ENCODE measurements around the gene PCDHGB3. TPM values are rescaled to one million over a fixed set of nuclear protein-coding genes. Genes with fewer than 3 reads are reported as not detected.

Gene PCDHGB3
- total and polyA plus RNA-seq, 8 donors = 0.06 to 8.8 (median 3.1) TPM; not detected in 1

Other genes with a start within 250 kb of the PCDHGB3 start
Only the 30 nearest of the 37 such genes appear.
- gene PCDHB9, start 183.1 kb upstream of the PCDHGB3 start, total RNA-seq = under 1 TPM in 3 of 5 donors, not detected in 2; 0.14 to 0.92 (median 0.45) TPM
- gene PCDHB9, start 183.1 kb upstream of the PCDHGB3 start, polyA plus RNA-seq = under 1 TPM in 2 of 3 donors, not detected in 1; 0.08 to 0.19 TPM
- gene PCDHB10, start 177.9 kb upstream of the PCDHGB3 start, total RNA-seq = 10 to 100 TPM in 1 of 5 donors, 1 to 10 TPM in 3, under 1 TPM in 1; 0.58 to 18.3 (median 2.3) TPM
- under 1 TPM; 0.12 to 0.40 (median 0.15) TPM for gene PCDHB10, start 177.9 kb upstream of the PCDHGB3 start, polyA plus RNA-seq
- 1 to 10 TPM in 2 of 5 donors, under 1 TPM in 1, not detected in 2; 0.87 to 4.4 (median 1.3) TPM for gene PCDHB11, start 170.6 kb upstream of the PCDHGB3 start, total RNA-seq
- gene PCDHB11, start 170.6 kb upstream of the PCDHGB3 start, polyA plus RNA-seq = 1 to 10 TPM in 1 of 3 donors, under 1 TPM in 2; 0.12 to 1.1 (median 0.30) TPM
- 1 to 10 TPM in 4 of 5 donors, not detected in 1; 1.2 to 8.5 (median 2.9) TPM for gene PCDHB12, start 161.5 kb upstream of the PCDHGB3 start, total RNA-seq
- under 1 TPM; 0.19 to 0.31 (median 0.28) TPM for gene PCDHB12, start 161.5 kb upstream of the PCDHGB3 start, polyA plus RNA-seq
- gene PCDHB13, start 156.3 kb upstream of the PCDHGB3 start, total RNA-seq = 10 to 100 TPM in 1 of 5 donors, 1 to 10 TPM in 2, under 1 TPM in 2; under 0.01 to 28.1 (median 3.1) TPM
- under 1 TPM in 2 of 3 donors, not detected in 1; 0.12 to 0.28 TPM for gene PCDHB13, start 156.3 kb upstream of the PCDHGB3 start, polyA plus RNA-seq
- 1 to 10 TPM in 4 of 5 donors, not detected in 1; 1.3 to 6.4 (median 3.6) TPM for gene PCDHB14, start 146.9 kb upstream of the PCDHGB3 start, total RNA-seq
- 1 to 10 TPM in 1 of 3 donors, under 1 TPM in 2; 0.31 to 1.1 (median 0.44) TPM for gene PCDHB14, start 146.9 kb upstream of the PCDHGB3 start, polyA plus RNA-seq
- gene PCDHB15, start 124.8 kb upstream of the PCDHGB3 start, total RNA-seq = 1 to 10 TPM in 2 of 5 donors, under 1 TPM in 1, not detected in 2; 0.58 to 6.6 (median 2.2) TPM
- 1 to 10 TPM in 1 of 3 donors, under 1 TPM in 2; 0.44 to 1.2 (median 0.73) TPM for gene PCDHB15, start 124.8 kb upstream of the PCDHGB3 start, polyA plus RNA-seq
- gene SLC25A2, start 66.2 kb upstream of the PCDHGB3 start, total RNA-seq = 1 to 10 TPM in 1 of 5 donors, under 1 TPM in 1, not detected in 3; 0.43 to 4.8 TPM
- not detected for gene SLC25A2, start 66.2 kb upstream of the PCDHGB3 start, polyA plus RNA-seq
- 10 to 100 TPM; 22.0 to 89.8 (median 36.5) TPM for gene TAF7, start 49.5 kb upstream of the PCDHGB3 start, total RNA-seq
- gene TAF7, start 49.5 kb upstream of the PCDHGB3 start, polyA plus RNA-seq = 10 to 100 TPM; 32.6 to 46.1 (median 43.5) TPM
- under 1 TPM in 1 of 5 donors, not detected in 4; 0.18 TPM for gene PCDHGA1, start 39.7 kb upstream of the PCDHGB3 start, total RNA-seq
- under 1 TPM in 1 of 3 donors, not detected in 2; 0.13 TPM for gene PCDHGA1, start 39.7 kb upstream of the PCDHGB3 start, polyA plus RNA-seq
- gene PCDHGA2, start 31.5 kb upstream of the PCDHGB3 start, total RNA-seq = 1 to 10 TPM; 1.2 to 3.5 (median 2.0) TPM
- gene PCDHGA2, start 31.5 kb upstream of the PCDHGB3 start, polyA plus RNA-seq = under 1 TPM; 0.06 to 0.31 (median 0.18) TPM
- 1 to 10 TPM in 3 of 5 donors, under 1 TPM in 1, not detected in 1; 0.58 to 6.7 (median 1.4) TPM for gene PCDHGA3, start 26.4 kb upstream of the PCDHGB3 start, total RNA-seq
- gene PCDHGA3, start 26.4 kb upstream of the PCDHGB3 start, polyA plus RNA-seq = under 1 TPM in 1 of 3 donors, not detected in 2; 0.08 TPM
- gene PCDHGB1, start 20.1 kb upstream of the PCDHGB3 start, total RNA-seq = 1 to 10 TPM in 1 of 5 donors, under 1 TPM in 3, not detected in 1; under 0.01 to 1.2 (median 0.68) TPM
- gene PCDHGB1, start 20.1 kb upstream of the PCDHGB3 start, polyA plus RNA-seq = under 1 TPM in 1 of 3 donors, not detected in 2; 0.03 TPM
- gene PCDHGA4, start 15.2 kb upstream of the PCDHGB3 start, total RNA-seq = 1 to 10 TPM in 4 of 5 donors, under 1 TPM in 1; 0.29 to 9.3 (median 2.4) TPM
- gene PCDHGA4, start 15.2 kb upstream of the PCDHGB3 start, polyA plus RNA-seq = under 1 TPM in 1 of 3 donors, not detected in 2; 0.08 TPM
- gene PCDHGB2, start 10.2 kb upstream of the PCDHGB3 start, total RNA-seq = 10 to 100 TPM in 1 of 5 donors, 1 to 10 TPM in 3, not detected in 1; 2.5 to 10.7 (median 8.1) TPM
- under 1 TPM in 1 of 3 donors, not detected in 2; 0.10 TPM for gene PCDHGB2, start 10.2 kb upstream of the PCDHGB3 start, polyA plus RNA-seq
- 1 to 10 TPM in 4 of 5 donors, not detected in 1; 2.3 to 6.7 (median 3.6) TPM for gene PCDHGA5, start 6.1 kb upstream of the PCDHGB3 start, total RNA-seq
- gene PCDHGA5, start 6.1 kb upstream of the PCDHGB3 start, polyA plus RNA-seq = under 1 TPM in 1 of 3 donors, not detected in 2; 0.15 TPM
- 1 to 10 TPM in 3 of 5 donors, under 1 TPM in 2; 0.29 to 4.4 (median 1.8) TPM for gene PCDHGA6, start 3.6 kb downstream of the PCDHGB3 start, total RNA-seq
- gene PCDHGA6, start 3.6 kb downstream of the PCDHGB3 start, polyA plus RNA-seq = under 1 TPM in 2 of 3 donors, not detected in 1; 0.06 to 0.38 TPM
- 10 to 100 TPM in 1 of 5 donors, 1 to 10 TPM in 2, under 1 TPM in 1, not detected in 1; 0.87 to 29.0 (median 2.7) TPM for gene PCDHGA7, start 12.5 kb downstream of the PCDHGB3 start, total RNA-seq
- gene PCDHGA7, start 12.5 kb downstream of the PCDHGB3 start, polyA plus RNA-seq = under 1 TPM in 2 of 3 donors, not detected in 1; 0.06 to 0.30 TPM
- 10 to 100 TPM in 1 of 5 donors, 1 to 10 TPM in 2, under 1 TPM in 2; 0.29 to 12.1 (median 1.2) TPM for gene PCDHGB4, start 17.5 kb downstream of the PCDHGB3 start, total RNA-seq
- gene PCDHGB4, start 17.5 kb downstream of the PCDHGB3 start, polyA plus RNA-seq = under 1 TPM in 2 of 3 donors, not detected in 1; 0.12 to 0.45 TPM
- gene PCDHGA8, start 22.4 kb downstream of the PCDHGB3 start, total RNA-seq = 10 to 100 TPM in 1 of 5 donors, 1 to 10 TPM in 2, under 1 TPM in 2; under 0.01 to 12.5 (median 1.2) TPM
- gene PCDHGA8, start 22.4 kb downstream of the PCDHGB3 start, polyA plus RNA-seq = under 1 TPM in 2 of 3 donors, not detected in 1; 0.06 to 0.08 TPM
- 10 to 100 TPM in 2 of 5 donors, 1 to 10 TPM in 3; 1.8 to 16.8 (median 4.2) TPM for gene PCDHGB5, start 27.7 kb downstream of the PCDHGB3 start, total RNA-seq
- gene PCDHGB5, start 27.7 kb downstream of the PCDHGB3 start, polyA plus RNA-seq = under 1 TPM in 2 of 3 donors, not detected in 1; 0.35 to 0.75 TPM
- gene PCDHGA9, start 32.5 kb downstream of the PCDHGB3 start, total RNA-seq = 10 to 100 TPM in 1 of 5 donors, 1 to 10 TPM in 3, not detected in 1; 1.6 to 10.1 (median 3.2) TPM
- under 1 TPM in 2 of 3 donors, not detected in 1; 0.13 to 0.25 TPM for gene PCDHGA9, start 32.5 kb downstream of the PCDHGB3 start, polyA plus RNA-seq
- gene PCDHGB6, start 37.8 kb downstream of the PCDHGB3 start, total RNA-seq = 1 to 10 TPM in 3 of 5 donors, under 1 TPM in 1, not detected in 1; 0.29 to 6.2 (median 4.9) TPM
- under 1 TPM in 2 of 3 donors, not detected in 1; 0.31 to 0.50 TPM for gene PCDHGB6, start 37.8 kb downstream of the PCDHGB3 start, polyA plus RNA-seq
- 1 to 10 TPM in 3 of 5 donors, under 1 TPM in 1, not detected in 1; 0.89 to 7.0 (median 4.5) TPM for gene PCDHGA10, start 42.7 kb downstream of the PCDHGB3 start, total RNA-seq
- under 1 TPM; 0.15 to 0.65 (median 0.44) TPM for gene PCDHGA10, start 42.7 kb downstream of the PCDHGB3 start, polyA plus RNA-seq
- 10 to 100 TPM in 3 of 5 donors, 1 to 10 TPM in 2; 3.6 to 19.3 (median 16.8) TPM for gene PCDHGB7, start 47.4 kb downstream of the PCDHGB3 start, total RNA-seq
- under 1 TPM; 0.56 to 0.61 (median 0.58) TPM for gene PCDHGB7, start 47.4 kb downstream of the PCDHGB3 start, polyA plus RNA-seq
- 10 to 100 TPM in 1 of 5 donors, 1 to 10 TPM in 3, under 1 TPM in 1; 0.45 to 15.2 (median 2.9) TPM for gene PCDHGA11, start 50.8 kb downstream of the PCDHGB3 start, total RNA-seq
- under 1 TPM; 0.25 to 0.48 (median 0.31) TPM for gene PCDHGA11, start 50.8 kb downstream of the PCDHGB3 start, polyA plus RNA-seq
- 1 to 10 TPM in 4 of 5 donors, under 1 TPM in 1; 0.58 to 7.4 (median 5.4) TPM for gene PCDHGA12, start 60.3 kb downstream of the PCDHGB3 start, total RNA-seq
- under 1 TPM in 2 of 3 donors, not detected in 1; 0.12 to 0.20 TPM for gene PCDHGA12, start 60.3 kb downstream of the PCDHGB3 start, polyA plus RNA-seq
- gene PCDHGC3, start 105.7 kb downstream of the PCDHGB3 start, total RNA-seq = 10 to 100 TPM in 4 of 5 donors, 1 to 10 TPM in 1; 7.6 to 35.8 (median 18.8) TPM
- 10 to 100 TPM; 20.0 to 30.3 (median 29.1) TPM for gene PCDHGC3, start 105.7 kb downstream of the PCDHGB3 start, polyA plus RNA-seq
- 10 to 100 TPM in 1 of 5 donors, 1 to 10 TPM in 2, under 1 TPM in 1, not detected in 1; 0.87 to 15.4 (median 5.0) TPM for gene PCDHGC4, start 114.8 kb downstream of the PCDHGB3 start, total RNA-seq
- gene PCDHGC4, start 114.8 kb downstream of the PCDHGB3 start, polyA plus RNA-seq = not detected
- 1 to 10 TPM in 3 of 5 donors, not detected in 2; 2.0 to 3.5 (median 2.7) TPM for gene PCDHGC5, start 118.8 kb downstream of the PCDHGB3 start, total RNA-seq
- under 1 TPM in 2 of 3 donors, not detected in 1; 0.08 to 0.12 TPM for gene PCDHGC5, start 118.8 kb downstream of the PCDHGB3 start, polyA plus RNA-seq